ENCODE measurements around the gene ANO4.

ANO4 gene

DNA sequence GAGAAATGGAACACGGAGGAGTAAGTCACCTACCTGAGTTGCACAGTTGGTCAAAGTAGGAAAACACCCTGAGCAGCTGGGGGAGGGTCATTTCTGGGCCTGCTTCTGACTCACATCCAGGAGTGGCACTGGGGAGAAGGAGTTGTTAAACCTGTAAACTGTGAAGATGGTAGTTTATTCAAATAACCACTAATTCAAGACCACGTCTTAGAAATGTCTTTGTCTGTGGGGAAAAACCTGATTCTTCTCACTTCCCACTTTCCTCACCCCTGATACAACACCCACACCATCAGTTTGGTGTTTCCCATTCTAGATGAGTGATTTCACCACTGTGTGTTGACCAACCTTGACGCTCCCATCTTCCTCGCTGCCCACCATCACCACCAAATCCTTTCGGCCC, 207.1 kb downstream of the ANO4 start:
- no peak for DNase-seq

DNA sequence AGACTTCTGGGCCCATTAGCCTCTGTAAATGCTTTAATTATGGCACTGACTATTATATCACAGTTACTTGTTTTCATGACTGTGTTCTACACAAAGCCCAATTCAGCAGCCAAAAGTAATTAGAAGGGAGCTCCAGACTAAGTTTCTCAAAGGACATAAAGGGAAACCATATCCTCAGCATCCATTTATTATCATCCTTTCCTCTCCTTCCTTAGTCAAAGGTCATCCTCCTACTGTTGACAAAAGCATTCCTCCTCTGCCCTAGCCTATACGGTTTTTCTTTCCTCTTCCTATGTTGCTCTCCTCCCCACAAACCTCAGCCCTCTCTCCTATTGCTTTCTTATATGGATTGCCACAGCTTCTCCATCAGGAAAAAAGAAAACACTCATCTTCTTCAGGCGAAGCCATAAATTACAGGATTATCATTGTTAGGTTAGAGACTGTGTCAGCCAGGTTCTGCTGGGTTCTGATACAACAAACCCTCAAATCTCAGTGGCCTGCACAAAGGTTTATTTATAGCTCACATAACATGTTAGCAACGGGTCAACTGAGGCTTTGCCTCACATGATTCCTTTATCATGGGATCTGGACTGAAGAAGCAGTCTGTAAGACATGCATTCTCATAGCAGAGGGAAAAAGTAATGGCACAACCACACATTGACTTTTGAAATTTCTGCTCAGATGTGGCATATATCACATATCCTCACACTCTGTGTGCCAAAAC, 208.3 kb downstream of the ANO4 start:
- DNase-seq, result no peak

DNA sequence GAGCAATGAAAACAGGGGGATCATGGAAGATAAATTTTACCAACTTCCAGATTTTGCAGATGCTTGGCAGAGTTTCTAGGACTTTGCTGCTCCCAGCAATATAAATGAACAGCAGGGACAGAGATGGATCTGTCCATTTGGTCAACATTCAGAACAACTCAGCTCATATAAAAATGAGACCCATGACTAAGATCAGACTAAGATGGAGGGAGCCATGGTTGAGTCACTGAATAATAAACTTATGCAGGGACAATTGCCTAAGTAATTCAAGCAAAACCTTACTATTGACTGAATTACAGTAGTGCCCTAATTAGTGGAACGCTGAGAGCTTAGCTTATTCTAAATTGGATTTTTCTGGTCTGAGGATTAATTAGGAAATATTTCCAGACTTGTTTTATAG, 210.3 kb downstream of the ANO4 start:
- no peak for DNase-seq

DNA sequence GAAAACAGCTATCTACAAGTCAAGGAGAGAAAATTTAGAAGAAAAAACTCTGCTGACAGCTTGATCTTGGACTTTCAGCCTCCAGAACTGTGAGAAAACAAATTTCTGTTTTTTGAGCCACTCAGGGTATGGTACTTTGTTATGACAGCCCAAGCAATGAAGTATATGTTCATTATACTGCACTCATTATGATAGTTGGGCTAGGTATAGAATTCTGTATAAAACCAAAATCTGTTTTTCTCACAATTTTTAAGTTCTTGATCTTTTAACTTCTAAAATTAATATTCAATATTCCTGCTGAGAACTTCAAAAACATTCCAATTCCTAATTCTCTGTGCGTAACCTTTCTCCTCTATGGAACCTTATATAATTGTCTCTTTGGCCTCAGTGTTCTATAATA, 214.7 kb downstream of the ANO4 start:
- DNase-seq, result no peak

DNA sequence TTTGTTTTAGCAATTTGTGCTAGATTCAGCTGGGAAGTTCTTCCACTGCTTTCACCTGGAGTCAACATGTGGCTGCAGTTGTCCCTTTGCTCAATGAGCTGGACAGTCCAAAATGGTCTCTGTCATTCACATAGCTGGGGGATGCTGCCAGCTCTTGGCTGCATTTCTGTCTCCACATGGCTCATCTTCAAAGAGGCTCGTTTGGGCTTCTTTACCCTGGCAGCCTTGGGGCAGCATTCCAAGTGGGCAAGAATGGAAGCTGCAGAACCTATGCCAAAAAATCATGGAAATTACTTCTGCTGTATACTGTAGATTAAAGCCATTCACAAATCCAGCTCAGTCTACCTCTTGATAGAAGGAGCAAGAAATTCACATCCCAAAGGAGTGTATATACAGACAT, 216.3 kb downstream of the ANO4 start:
- no peak for DNase-seq

DNA sequence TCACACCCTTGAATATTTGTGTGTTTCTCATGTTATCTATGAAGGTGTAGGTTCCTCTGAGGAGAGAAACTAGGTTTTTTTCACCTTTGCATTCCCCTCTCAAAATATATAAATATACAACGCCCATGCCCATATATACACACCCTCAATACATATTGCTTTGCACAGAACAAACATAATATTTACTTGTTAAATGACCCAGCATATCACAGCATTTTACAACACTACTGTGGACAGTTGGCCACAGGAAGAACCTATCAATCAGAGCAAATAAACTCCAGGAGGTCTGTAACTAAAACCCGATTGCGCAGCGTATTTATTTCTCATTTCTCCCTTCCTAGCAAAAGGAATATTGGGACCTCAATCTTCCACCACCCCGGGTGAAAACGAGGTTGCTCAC, 219.4 kb downstream of the ANO4 start:
- no peak for DNase-seq

DNA sequence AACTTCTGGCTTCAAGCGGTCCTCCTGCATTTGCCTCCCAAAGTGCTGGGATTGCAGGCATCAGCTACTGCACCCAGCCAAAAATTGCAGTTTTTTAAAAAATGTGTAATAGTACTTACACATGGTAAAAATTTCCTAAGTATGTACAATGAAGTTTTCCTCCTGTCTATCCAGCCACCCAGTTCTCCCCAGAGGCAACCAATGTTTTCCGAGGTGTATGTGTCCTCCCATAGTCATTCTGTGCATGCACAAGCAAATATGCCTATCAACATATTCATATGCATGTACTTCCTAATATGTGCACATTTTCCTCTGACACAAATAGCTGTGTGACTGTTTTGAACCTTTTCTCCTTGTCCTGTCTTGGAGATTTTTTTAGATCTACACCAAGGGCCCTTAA, 220.5 kb downstream of the ANO4 start:
- no peak for DNase-seq

DNA sequence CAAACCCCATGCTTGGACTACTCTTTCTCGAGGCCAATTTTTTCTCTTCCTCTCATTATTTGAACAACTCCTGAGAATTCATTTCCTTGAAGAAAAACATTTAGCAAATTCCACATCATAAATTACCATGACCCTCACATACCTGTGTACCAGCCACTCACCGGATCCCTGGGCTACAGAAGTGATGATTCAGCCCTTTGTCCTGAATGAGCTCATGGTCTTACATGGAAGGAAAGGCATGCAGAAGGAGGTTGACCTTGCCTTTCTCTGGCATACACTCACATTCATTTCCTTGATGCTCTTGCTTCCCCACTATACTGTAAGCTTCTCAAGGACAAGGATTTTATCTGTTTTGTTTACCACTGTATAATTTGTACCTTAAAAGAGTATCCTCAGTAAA, 224.0 kb downstream of the ANO4 start:
- no peak for DNase-seq

DNA sequence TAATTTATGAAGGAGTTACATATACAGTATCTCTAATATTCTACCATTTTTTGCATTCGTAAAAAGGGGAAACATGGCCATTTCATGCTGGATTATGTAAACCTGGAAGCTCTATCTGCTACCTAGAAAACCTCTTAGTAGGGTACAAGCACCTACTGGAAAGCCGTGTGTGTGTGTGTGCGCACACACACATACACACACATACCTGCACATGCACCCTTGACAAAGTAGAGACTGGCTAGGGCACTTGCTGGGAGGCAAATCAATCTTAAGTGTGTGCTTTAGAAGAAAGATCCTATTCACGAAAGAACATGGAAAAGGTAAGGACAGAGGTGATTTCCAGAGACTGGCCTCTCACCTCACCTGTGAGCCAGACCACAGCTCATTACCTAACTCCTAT, 224.6 kb downstream of the ANO4 start:
- no peak for DNase-seq

DNA sequence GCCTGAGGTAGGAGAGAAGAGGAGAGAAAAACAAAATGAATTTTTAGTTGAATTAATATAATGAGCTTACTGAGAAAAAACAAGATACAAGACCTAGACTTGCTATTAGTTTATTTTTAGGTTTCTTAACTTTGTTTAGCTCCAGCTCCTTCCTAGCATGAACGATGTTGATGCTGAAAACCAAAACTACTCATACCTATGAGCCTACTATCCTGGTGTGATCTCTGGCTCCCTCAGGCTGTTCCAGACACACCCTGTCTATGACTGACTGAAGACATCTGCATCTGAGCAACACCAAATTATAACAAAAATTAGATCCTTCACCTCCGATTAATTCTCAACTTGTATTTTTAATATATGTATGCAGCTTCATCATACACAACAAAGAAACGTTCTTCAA, 225.1 kb downstream of the ANO4 start:
- no peak for DNase-seq

DNA sequence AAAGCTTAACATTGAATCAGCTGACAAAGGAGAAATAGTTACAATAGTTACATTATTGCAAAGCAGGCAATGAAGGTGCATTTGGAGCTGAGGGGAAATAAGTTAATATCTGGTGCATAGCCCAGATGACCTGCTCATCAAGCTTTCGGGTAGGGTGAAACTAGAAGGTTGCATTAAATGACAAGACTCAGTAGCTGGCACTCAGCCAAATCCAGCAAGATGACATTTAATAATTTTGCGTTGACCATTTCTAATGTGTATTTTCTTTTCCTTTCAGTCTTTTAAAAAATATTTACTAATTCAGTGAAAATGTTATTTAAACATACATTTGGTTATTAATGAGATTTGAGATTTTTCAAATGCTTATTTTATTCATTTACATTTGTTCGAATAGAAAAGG, 226.9 kb downstream of the ANO4 start:
- DNase-seq, result no peak

DNA sequence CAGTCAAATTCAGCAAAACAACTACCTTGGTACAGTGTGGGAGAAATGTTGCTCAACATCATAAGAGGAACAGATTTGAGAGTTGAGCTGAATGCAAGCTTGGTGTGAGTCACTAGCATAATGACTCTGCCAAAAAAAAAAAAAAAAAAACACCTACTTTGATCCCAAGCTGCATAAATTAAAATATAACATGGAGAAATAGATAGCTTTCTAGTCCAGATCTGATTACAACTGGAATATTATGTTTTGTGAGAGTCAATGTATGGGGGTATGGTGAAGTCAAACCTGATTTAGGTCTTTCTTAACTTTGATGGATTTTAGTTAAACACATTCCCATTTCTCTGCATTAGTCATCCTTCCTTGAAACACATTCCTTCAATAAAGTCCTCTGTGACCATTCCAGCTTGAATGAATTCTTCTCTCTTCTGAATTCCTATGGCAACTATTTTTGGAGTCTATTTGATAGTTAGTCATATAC, 227.4 kb downstream of the ANO4 start:
- no peak for DNase-seq

DNA sequence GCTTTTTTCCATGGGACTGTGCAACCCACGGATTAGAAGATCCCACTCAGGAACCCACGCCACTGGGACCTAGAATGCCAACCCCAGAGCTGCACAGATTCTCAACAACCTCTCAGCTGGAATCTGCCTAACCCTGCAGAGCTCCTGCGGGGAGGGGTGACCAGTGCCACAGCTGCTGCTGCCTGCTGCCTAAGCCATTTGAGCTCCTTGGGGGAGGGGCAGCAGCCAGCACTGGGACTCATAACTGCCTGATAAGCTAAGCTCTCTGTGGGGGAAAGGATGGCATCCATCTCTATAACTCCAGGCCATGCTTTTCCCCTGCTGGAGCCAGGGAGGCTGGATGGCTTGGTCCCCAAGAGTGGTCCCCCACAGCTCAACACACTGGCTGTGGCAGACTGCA, 232.6 kb downstream of the ANO4 start:
- DNase-seq, result no peak

DNA sequence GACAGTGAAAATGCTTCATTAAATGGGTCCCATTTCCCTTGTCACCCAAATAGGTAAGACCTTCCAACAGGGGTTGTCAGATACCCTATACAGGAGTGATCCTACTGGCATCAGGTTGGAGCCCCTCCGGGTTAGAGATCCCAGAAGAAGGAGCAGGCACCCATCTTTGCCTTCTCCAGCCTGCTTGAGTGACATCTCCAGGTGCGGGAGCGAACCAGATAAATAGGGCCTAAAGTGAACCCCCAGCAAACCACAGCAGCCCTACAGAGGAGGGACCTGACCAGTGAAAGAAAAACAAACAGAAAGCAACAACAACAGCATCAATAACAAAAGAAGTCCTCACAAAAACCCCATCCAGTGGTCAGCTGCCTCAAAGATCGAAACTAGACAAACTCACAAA, 233.2 kb downstream of the ANO4 start:
- no peak for DNase-seq

DNA sequence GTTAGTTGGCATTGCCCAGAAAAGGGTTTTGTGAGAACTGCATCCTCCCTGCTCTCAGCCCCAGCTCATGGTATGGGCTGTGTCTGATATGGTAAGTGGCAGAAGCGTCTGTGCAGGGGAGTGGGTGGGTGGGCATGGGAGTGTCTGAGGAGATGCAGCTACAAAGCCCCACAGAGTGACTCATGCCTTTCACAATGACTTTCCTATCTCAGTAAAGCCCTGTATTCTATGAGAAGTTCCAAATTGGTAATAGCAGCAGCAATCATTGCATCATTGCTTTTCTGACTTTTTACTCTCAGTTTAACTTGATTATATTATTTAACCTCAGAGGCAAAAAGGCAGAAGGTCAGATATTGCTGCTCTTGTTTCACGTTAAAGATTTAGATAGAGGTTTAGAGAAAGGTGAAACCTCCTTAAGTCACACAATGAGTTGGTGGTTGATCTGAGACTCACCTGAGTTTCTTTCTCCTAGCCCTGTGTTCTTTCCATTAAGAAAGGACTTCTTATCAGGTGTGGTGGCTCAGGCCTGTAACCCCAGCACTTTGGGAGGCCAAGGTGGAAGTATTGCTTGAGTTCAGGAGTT, 243.8 kb downstream of the ANO4 start:
- DNase-seq, result no peak

DNA sequence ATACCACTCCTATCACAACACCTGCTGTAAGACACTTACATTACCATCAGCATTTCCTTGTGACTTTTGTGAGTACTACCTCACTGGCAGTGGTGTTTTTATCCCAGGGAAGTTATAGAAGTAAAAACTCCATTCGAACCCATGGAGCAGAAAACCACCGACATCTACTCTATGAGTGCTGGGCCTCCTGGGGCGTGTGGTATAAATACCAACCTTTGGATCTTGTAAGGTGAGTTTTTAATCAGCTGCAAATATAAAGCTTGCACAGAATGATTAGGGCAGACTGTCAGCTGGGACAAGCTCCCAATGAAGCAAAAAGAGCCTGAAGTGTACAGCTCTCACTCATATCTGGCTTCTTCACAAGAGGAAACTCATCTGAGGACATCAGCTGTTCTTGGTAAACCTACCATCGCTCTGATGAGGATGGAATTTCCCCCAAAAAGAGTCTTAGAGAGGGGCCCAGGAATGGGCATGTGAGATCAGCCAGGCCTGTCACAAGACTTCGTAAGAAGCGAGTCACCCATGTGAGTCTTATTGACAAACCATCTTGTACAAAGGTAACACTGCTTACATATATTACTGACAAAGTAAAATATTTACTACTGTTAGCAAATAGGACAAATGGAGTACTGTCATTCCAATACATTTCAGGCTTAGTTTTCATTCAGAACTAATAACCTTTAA, 245.4 kb downstream of the ANO4 start:
- DNase-seq, result no peak

DNA sequence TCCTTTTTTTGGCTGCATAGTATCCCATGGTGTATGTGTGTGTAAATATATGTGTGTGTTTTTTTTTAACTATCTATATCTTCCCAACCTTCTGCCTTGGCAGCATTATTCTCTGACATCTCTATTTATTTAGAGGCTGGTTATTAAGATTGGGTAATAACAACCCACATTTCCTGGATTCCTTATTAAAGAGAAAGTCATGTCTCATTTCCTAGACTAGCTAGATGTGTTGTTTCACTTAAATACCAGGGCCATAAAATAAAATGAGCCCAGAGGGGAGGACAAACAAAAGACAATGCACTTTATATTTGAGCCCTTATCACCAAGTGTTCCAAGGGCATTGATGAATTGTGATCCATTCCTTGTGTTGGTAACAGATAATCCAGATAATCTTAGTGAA, 246.4 kb downstream of the ANO4 start:
- DNase-seq, result no peak

DNA sequence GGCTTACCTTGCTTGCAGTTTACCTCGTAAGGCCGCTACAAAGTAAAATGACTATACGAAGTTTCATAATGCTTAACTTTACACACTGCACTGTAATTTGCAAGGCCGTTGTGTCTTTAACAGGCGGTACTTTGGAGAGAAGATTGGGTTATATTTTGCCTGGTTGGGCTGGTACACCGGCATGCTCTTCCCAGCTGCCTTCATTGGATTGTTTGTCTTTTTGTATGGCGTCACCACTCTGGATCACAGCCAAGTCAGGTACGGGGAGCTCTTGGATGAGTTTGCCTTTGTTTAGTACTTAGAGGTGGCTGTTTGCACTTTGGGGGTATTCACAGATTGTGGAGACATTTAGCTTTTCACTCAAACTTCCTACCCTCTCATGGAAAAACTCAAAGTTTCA, 247.6 kb downstream of the ANO4 start:
- no peak for DNase-seq

DNA sequence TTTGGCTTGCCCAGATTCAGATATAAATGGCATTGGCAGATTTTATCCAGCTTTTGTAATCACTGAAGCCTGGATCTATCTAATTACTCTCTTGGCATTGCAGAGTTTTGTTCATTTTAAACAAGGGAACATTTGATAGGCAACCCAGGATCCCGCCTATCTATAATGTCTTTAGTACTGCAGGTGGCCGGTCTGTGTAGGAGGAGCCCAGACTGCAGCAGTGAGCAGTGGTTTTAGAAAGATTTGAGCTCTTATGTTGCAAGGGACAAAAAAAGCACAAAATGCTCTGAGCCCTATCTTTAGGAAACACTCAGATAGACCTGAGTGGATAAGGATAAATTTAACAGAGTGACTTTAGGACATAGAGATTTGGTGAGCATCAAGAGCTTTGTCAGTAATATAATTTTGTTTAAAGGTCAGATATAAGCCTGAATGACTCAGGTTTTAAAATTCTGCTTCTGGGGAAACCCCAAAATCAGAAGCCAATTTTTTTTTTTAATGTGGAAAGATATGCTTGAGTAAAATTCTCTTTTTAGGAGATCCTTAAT, 250.0 kb downstream of the ANO4 start:
- no peak for DNase-seq

DNA sequence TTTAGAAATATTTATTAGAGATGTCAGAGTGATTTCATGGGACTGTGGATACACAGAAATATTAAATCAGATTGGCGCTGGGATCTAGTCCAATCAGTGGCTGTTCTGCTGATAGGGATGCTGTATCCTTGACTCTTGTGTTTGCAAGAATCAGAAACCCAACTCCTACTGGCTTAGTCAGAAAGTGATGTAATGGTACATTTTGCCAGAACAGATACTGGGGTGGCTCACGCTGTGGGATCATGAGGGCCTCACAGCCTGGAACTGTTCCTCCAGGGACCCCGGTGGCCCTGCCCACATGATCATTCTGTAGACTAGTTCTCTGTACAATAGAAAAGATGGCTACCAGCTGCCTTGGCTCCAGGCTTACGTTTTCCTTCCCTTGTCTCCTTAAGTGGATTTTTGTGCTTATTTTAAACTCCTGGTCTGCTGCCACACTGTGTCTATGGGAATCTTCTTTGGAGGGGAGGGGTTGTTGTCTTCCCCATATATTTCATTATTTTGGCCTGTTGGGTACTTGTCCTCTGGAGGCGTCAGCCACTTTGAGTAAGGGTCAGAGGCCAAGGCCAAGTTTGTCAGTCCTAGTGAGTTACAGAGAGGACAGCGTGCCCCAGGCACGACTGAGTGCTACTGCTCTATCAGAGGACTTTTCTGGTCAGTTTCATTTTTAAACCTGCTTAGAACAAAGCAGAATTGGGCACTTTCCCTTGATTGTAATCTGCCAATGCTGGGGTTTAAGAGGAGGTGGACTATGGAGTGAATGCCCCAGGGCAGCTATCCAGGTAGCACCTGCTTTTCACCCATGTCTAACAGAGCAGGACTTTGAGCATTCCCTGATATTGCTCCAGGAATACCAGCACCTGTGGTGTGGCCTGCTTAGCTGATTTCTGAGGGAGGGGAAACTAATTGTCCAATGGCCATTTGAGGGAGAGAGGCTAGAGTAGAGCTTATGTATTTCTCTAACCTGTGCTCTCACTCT, 251.2 kb downstream of the ANO4 start:
- no peak for DNase-seq

DNA sequence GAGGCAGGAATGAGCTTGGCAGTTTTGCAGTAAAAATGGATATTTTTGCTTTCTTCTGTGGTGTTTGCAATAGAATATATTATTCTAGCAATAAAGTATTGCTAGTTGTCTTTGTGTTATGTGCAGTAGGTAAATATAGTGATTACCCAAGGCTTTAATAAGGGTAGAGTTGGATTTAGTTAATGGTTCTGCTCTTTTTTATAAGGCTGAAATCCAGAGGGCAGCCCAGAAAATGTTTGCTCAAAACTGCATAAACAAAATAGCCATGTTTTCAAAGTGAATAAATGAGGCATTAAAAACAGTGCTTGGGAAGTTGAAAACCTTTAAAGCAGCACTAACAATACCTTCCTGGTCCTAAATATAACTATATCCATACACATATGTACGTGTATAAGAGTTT, 253.1 kb downstream of the ANO4 start:
- DNase-seq, result no peak

DNA sequence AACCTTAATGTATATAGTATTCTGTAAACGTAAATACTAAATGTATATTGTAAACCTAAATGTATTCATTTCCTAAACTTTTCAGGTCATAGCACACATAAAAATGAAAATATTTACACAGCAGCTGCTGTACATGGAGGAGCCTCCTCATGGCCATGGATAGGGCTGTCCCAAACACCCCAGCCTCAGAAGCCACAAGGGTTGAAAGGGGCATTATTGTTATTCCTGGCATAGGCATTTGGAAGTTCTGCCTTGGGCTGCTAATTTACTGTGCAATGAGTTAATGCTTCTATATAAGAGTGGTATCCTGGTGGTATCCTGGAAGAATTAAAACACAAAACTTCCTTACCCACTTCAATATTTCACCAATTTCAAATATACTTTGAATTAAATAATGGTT, 256.1 kb downstream of the ANO4 start:
- DNase-seq, result no peak

DNA sequence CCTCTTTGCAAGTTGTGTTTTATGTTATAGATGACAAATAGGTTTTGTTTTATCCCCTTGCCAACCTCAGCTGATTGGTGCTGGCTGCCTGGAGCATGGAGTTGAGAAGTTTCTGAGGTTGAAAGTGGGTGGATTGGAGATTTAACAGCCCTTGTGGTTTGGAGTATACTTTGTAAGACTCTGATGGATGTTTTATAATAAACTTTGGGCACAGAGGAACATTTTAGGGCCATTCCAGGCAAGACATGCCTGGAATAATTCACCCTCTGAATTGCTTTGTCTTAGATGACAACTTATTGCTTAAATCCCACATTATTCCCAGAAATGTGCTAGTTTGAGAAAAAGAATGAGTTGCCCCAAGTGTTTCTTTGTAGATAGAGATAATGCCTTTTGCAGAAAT, 256.6 kb downstream of the ANO4 start:
- DNase-seq, result no peak
